Parathyroid adenoma (tissue), 2 donors: ENCODE results near the gene KLHL29.

Experiments
- H2AFZ ChIP-seq: fragments of 300-600 bp; sonication (generic); one replicate; pipeline ENCODE4 v1.7.0; 2017; ENCODE audit warnings: antibody characterized with exemption, mild to moderate bottlenecking
- H3K27ac ChIP-seq: fragments of 300-600 bp; sonication (generic); one replicate; pipeline ENCODE4 v1.7.0; 2017
- H3K27me3 ChIP-seq: fragments of 300-600 bp; sonication (generic); one replicate; pipeline ENCODE4 v1.7.0; 2017; ENCODE audit warnings: low read length; ENCODE audit not compliant: control insufficient read depth, insufficient read depth
- H3K36me3 ChIP-seq: fragments of 300-600 bp; sonication (generic); one replicate; pipeline ENCODE4 v1.7.0; 2017; ENCODE audit warnings: low read length; ENCODE audit not compliant: control insufficient read depth, insufficient read depth
- H3K4me1 ChIP-seq: fragments of 300-600 bp; sonication (generic); one replicate; pipeline ENCODE4 v1.7.0; 2017; ENCODE audit warnings: control low read depth
- H3K4me2 ChIP-seq: fragments of 300-600 bp; sonication (generic); one replicate; pipeline ENCODE4 v1.7.0; 2017; ENCODE audit warnings: low read length
- H3K4me3 ChIP-seq: fragments of 300-600 bp; sonication (generic); one replicate; pipeline ENCODE4 v1.7.0; 2017; ENCODE audit warnings: low read depth, low read length
- H3K79me2 ChIP-seq: fragments of 300-600 bp; sonication (generic); one replicate; pipeline ENCODE4 v1.7.0; 2017; ENCODE audit warnings: control low read depth
- H3K9ac ChIP-seq: fragments of 300-600 bp; sonication (generic); one replicate; pipeline ENCODE4 v1.7.0; 2017; ENCODE audit warnings: mild to moderate bottlenecking
- H3K9me3 ChIP-seq: fragments of 300-600 bp; sonication (generic); one replicate; pipeline ENCODE4 v1.7.0; 2017; ENCODE audit warnings: low read length; ENCODE audit not compliant: control insufficient read depth
- TF ChIP-seq, protein P1 (sequence below): fragments of 300-600 bp; sonication (generic); IDR thresholded peaks from one replicate; pipeline ENCODE4 v1.7.0; 2017; ENCODE audit warnings: antibody characterized with exemption, mild to moderate bottlenecking
- donor health status: primary hyperparathyroidism.

The KLHL29 gene

DNA sequence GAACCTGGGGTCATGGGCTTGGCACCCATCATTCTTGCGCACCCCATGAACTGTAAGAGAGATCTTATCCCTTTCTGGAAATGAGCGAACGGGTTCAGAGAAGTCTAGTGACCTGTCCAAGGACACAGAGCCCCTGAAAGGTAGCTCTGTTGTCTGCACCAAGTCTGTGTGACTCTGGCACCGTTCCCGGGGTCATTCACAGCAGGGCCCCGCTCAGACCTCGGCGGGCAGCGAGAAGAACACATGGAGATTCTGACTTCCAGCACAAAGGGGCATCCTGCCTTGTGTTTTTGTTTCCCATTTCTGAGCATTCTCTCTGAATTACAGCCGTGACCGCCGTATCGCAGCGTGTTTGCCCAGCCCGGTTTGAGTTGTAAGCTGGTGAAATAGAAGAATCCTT is 231.7 kb downstream of the KLHL29 start:
- peaks cover 4% of the 10 kb centered on the region for H3K9me3 ChIP-seq
- H3K4me1 ChIP-seq = no peaks in the 10 kb centered on the region
- no peak overlapping the region for H3K4me2 ChIP-seq
- H3K79me2 ChIP-seq = no peaks in the 10 kb centered on the region
- H3K4me3 ChIP-seq = no peak overlapping the region
- peak overlapping the region; percentile 65 for H3K27ac ChIP-seq
- no peaks in the 10 kb centered on the region for H3K27me3 ChIP-seq
- no peak overlapping the region for H2AFZ ChIP-seq
- H3K36me3 ChIP-seq = no peaks in the 10 kb centered on the region
- TF ChIP-seq, protein P1, sequence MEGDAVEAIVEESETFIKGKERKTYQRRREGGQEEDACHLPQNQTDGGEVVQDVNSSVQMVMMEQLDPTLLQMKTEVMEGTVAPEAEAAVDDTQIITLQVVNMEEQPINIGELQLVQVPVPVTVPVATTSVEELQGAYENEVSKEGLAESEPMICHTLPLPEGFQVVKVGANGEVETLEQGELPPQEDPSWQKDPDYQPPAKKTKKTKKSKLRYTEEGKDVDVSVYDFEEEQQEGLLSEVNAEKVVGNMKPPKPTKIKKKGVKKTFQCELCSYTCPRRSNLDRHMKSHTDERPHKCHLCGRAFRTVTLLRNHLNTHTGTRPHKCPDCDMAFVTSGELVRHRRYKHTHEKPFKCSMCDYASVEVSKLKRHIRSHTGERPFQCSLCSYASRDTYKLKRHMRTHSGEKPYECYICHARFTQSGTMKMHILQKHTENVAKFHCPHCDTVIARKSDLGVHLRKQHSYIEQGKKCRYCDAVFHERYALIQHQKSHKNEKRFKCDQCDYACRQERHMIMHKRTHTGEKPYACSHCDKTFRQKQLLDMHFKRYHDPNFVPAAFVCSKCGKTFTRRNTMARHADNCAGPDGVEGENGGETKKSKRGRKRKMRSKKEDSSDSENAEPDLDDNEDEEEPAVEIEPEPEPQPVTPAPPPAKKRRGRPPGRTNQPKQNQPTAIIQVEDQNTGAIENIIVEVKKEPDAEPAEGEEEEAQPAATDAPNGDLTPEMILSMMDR = no peak
- H3K9ac ChIP-seq = no peak overlapping the region

GRCh38 chr2:23617167-23617810 is 232.3 kb downstream of the KLHL29 start:
- Histone ChIP-seq H3K27me3 (no peaks in the 10 kb centered on the region), H3K4me2 (no peak overlapping the region), H3K9ac (no peak overlapping the region), H3K4me3 (no peak overlapping the region), H3K9me3 (no peaks in the 10 kb centered on the region), H3K27ac (peak overlapping the region; percentile 65), H3K79me2 (no peaks in the 10 kb centered on the region), H3K4me1 (no peaks in the 10 kb centered on the region), H2AFZ (no peak overlapping the region), H3K36me3 (no peaks in the 10 kb centered on the region)
- TF ChIP-seq, protein P1 = no peak

- Histone ChIP-seq H3K4me2 (no peak overlapping the region), H3K9me3 (no peaks in the 10 kb centered on the region), H3K4me1 (no peaks in the 10 kb centered on the region), H3K27ac (peak overlapping the region; percentile 32), H3K36me3 (no peaks in the 10 kb centered on the region), H3K4me3 (no peak overlapping the region), H3K79me2 (no peaks in the 10 kb centered on the region), H3K9ac (no peak overlapping the region), H3K27me3 (no peaks in the 10 kb centered on the region), H2AFZ (no peak overlapping the region)
- TF ChIP-seq, protein P1 = no peak
These were observed 232.8 kb downstream of the KLHL29 start for GRCh38 chr2:23617811-23618215.

DNA sequence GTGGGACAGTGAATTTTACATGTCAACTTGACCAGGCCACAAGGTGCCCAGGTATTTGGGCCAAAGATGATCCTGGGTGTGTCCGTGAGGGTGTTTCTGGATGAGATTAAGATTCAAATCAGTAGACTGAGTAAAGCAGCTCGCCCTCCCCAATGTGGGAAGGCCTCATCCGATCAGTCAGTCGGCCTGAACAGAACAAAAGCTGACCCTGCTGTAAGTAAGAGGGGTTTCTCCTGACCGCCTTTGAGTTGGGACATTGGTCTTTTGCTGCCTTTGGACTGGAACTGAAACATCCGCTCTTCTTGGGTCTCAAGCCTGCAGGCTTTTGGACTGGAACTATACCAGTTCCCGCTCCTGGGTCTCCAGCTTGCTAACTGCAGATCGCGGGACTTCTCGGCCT is 233.3 kb downstream of the KLHL29 start:
- Histone ChIP-seq H3K4me1 (no peaks in the 10 kb centered on the region), H3K79me2 (no peaks in the 10 kb centered on the region), H2AFZ (no peak overlapping the region), H3K4me3 (no peak overlapping the region), H3K9ac (no peak overlapping the region), H3K9me3 (no peaks in the 10 kb centered on the region), H3K27ac (peak overlapping the region; percentile 32), H3K27me3 (no peaks in the 10 kb centered on the region), H3K36me3 (no peaks in the 10 kb centered on the region), H3K4me2 (no peak overlapping the region)
- TF ChIP-seq, protein P1 = no peak

DNA sequence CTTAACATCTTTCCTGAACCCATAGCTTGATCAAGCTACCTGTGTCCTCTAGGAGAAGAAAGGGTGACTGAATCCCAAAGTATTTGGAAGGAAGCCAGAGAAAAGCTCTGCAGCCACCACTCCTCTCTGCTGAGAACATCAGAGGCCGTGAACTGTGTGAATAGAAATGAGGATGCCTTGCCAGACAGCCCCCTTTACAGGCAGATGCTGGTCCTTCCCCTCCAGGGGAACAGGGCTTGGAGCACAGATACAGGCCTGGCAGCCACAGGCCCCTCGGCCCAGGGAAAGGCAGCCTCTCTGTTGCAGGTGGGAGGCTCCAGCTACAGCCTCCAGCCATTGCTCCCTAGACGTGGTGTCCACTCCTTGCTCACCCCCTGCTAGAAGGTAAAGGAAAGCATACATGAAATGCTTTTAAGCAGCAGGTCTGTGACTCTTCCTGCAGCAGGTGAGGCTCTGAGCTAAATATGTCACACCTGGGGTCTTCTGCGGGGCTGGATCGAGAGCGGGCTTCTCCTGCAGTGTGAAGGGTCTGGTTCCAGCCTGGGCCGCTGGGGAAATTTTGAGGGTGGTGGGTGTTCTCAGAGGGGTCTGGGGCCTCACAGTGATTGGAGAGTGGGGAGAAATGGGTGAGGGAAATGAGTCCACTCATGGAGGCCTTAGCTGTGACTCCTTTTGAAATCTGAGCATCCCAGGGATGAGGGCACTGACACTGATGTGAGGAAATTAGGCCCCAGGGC is 234.0 kb downstream of the KLHL29 start:
- no peaks in the 10 kb centered on the region for H3K4me1 ChIP-seq
- H3K4me2 ChIP-seq = no peak overlapping the region
- TF ChIP-seq, protein P1 = no peak
- no peak overlapping the region for H3K4me3 ChIP-seq
- H3K9ac ChIP-seq = no peak overlapping the region
- H3K27me3 ChIP-seq = no peaks in the 10 kb centered on the region
- no peaks in the 10 kb centered on the region for H3K9me3 ChIP-seq
- no peak overlapping the region for H2AFZ ChIP-seq
- H3K36me3 ChIP-seq = no peaks in the 10 kb centered on the region
- H3K79me2 ChIP-seq = no peaks in the 10 kb centered on the region
- no peak overlapping the region for H3K27ac ChIP-seq
